ENCODE data around the gene PNMA6F.

PNMA6F gene

GRCh38 chrX:153319295-153320046 lies 2.1 kb downstream of the PNMA6F start:
- H3K4me3 ChIP-seq (ENCODE audit: low read depth, low read length): no peak overlapping the region
- TF ChIP-seq CTCF (IDR thresholded peaks at IDR 0.05; ENCODE audit: borderline replicate concordance, insufficient read depth, low read depth, low read length): no peak

GRCh38 chrX:153318811-153319210 lies 2.8 kb downstream of the PNMA6F start:
- no peak overlapping the region for H3K4me3 ChIP-seq (ENCODE audit: low read depth, low read length)
- TF ChIP-seq CTCF (IDR thresholded peaks at IDR 0.05; ENCODE audit: borderline replicate concordance, insufficient read depth, low read depth, low read length): no peak

GRCh38 chrX:153317996-153318722 lies 3.4 kb downstream of the PNMA6F start:
- no peak for TF ChIP-seq CTCF (IDR thresholded peaks at IDR 0.05; ENCODE audit: borderline replicate concordance, insufficient read depth, low read depth, low read length)
- no peak overlapping the region for H3K4me3 ChIP-seq (ENCODE audit: low read depth, low read length)

GRCh38 chrX:153317306-153317705 lies 4.3 kb downstream of the PNMA6F start:
- H3K4me3 ChIP-seq (ENCODE audit: low read depth, low read length): no peak overlapping the region
- TF ChIP-seq CTCF (IDR thresholded peaks at IDR 0.05; ENCODE audit: borderline replicate concordance, insufficient read depth, low read depth, low read length): no peak

- TF ChIP-seq CTCF (IDR thresholded peaks at IDR 0.05; ENCODE audit: borderline replicate concordance, insufficient read depth, low read depth, low read length): no peak
- H3K4me3 ChIP-seq (ENCODE audit: low read depth, low read length): no peak overlapping the region
These were observed 8.7 kb downstream of the PNMA6F start for GRCh38 chrX:153312842-153313241.

GRCh38 chrX:153312041-153312440 lies 9.5 kb downstream of the PNMA6F start:
- TF ChIP-seq CTCF (IDR thresholded peaks at IDR 0.05; ENCODE audit: borderline replicate concordance, insufficient read depth, low read depth, low read length): no peak
- no peak overlapping the region for H3K4me3 ChIP-seq (ENCODE audit: low read depth, low read length)

GRCh38 chrX:153310901-153311300 lies 10.7 kb downstream of the PNMA6F start:
- no peak for TF ChIP-seq CTCF (IDR thresholded peaks at IDR 0.05; ENCODE audit: borderline replicate concordance, insufficient read depth, low read depth, low read length)
- no peak overlapping the region for H3K4me3 ChIP-seq (ENCODE audit: low read depth, low read length)
